Hepatocyte (in vitro differentiated cells): ENCODE results near the gene GRB10. TPM values are rescaled to one million over a fixed set of nuclear protein-coding genes. Genes with fewer than 3 reads are reported as not detected.

Experiments
- DNase-seq: peaks from one replicate; pipeline ENCODE4 v3.0.0-alpha.2; 2016; ENCODE audit warnings: low spot score
- H2AFZ ChIP-seq: fragments of 200-600 bp; sonication (generic); 2 replicates; pipeline ENCODE4 v1.6.0; 2016; ENCODE audit warnings: antibody characterized with exemption, mild to moderate bottlenecking
- H3K27ac ChIP-seq: fragments of 200-600 bp; sonication (generic); 2 replicates; pipeline ENCODE4 v1.5.1; 2016; ENCODE audit warnings: mild to moderate bottlenecking
- H3K27me3 ChIP-seq: fragments of 200-600 bp; sonication (generic); 2 replicates; pipeline ENCODE4 v1.6.1; 2016
- H3K36me3 ChIP-seq: fragments of 200-600 bp; sonication (generic); replicated peaks from 2 replicates; pipeline ENCODE4 v1.5.1; 2016; ENCODE audit warnings: low read depth; ENCODE audit not compliant: insufficient read depth
- H3K4me1 ChIP-seq: fragments of 200-600 bp; sonication (generic); 2 replicates; pipeline ENCODE4 v1.5.1; 2016; ENCODE audit warnings: mild to moderate bottlenecking, moderate library complexity; ENCODE audit not compliant: insufficient read depth
- H3K4me2 ChIP-seq: fragments of 200-600 bp; sonication (generic); 2 replicates; pipeline ENCODE4 v1.6.0; 2016
- H3K4me3 ChIP-seq: fragments of 200-600 bp; sonication (generic); 2 replicates; pipeline ENCODE4 v1.5.1; 2016; ENCODE audit warnings: mild to moderate bottlenecking
- H3K79me2 ChIP-seq: fragments of 200-600 bp; sonication (generic); 2 replicates; pipeline ENCODE4 v1.6.0; 2017; ENCODE audit warnings: mild to moderate bottlenecking
- H3K9me2 ChIP-seq: fragments of 200-600 bp; sonication (generic); replicated peaks from 2 replicates; pipeline ENCODE4 v1.6.0; 2017; ENCODE audit warnings: mild to moderate bottlenecking; ENCODE audit not compliant: insufficient read depth
- H3K9me3 ChIP-seq: fragments of 200-600 bp; sonication (generic); 2 replicates; pipeline ENCODE4 v1.5.1; 2016; ENCODE audit warnings: low read depth, mild to moderate bottlenecking
- H4K20me1 ChIP-seq: fragments of 200-600 bp; sonication (generic); 2 replicates; pipeline ENCODE4 v1.6.0; 2016; ENCODE audit warnings: mild to moderate bottlenecking; ENCODE audit not compliant: insufficient read depth, poor library complexity, severe bottlenecking
- EZH2 ChIP-seq: fragments of 200-600 bp; sonication (generic); IDR thresholded peaks from 2 replicates; pipeline ENCODE4 v1.6.1; 2016; ENCODE audit warnings: antibody characterized with exemption, mild to moderate bottlenecking, borderline replicate concordance
- EZH2phosphoT487 ChIP-seq: fragments of 200-600 bp; sonication (generic); IDR thresholded peaks from one replicate; pipeline ENCODE4 v1.6.1; 2018; ENCODE audit warnings: antibody characterized with exemption, mild to moderate bottlenecking, low read depth, moderate library complexity; ENCODE audit not compliant: unreplicated experiment, severe bottlenecking
- WGBS: methylation state at CpG from one replicate; pipeline ENCODE4 v1.1.6; 2016; ENCODE audit warnings: low lambda C conversion rate; ENCODE audit errors: missing lambda C conversion rate; 5-methylcytosine and 5-hydroxymethylcytosine counted together
- polyA plus RNA-seq: library from polyadenylated mRNA; unstranded; fragments of >200 nt; fragmentation: Nextera tagmentation; extraction: Ambion mirVana; gene quantifications from 2 replicates; pipeline ENCODE4 v1.2.1, GENCODE V29; 2016
- total RNA-seq: library from RNA; depleted of rRNA; stranded (reverse); fragments of >200 nt; gene quantifications from 2 replicates; pipeline ENCODE4 v1.2.3, GENCODE V29; 2014
- TF ChIP-seq, protein P1 (sequence below): fragments of 200-600 bp; sonication (generic); IDR thresholded peaks from 2 replicates; pipeline ENCODE4 v1.5.1; 2016; ENCODE audit warnings: antibody characterized with exemption, mild to moderate bottlenecking; ENCODE audit not compliant: poor library complexity

GRB10 gene
- total and polyA plus RNA-seq, 2 experiments from 2014 or later, result 47.6 to 65.9 TPM

DNA sequence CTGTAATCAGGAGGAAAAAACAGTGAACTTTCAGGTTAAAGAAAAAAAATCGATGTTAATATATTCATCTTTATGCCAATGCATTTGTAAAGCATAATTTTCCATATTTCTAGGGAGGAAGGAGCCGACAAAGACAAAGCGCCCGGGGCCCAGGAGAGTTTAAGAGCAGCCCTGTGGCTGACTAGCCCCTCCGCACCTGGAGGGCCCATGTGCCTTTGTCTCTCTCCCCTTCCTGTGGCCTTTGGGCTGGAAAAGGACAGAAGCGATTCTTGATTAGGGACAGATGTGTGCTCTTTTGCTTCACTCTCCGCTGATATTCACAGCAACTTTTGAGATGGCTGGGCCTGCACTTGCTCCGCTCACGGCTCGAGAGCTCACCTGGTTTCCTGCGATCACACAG is 240.6 kb downstream of the GRB10 start:
- Histone ChIP-seq H3K36me3 (no peaks in the 10 kb centered on the region), H3K9me2 (no peaks in the 10 kb centered on the region), H4K20me1 (no peaks in the 10 kb centered on the region), H3K27me3 (no peaks in the 10 kb centered on the region), H3K4me3 (no peak overlapping the region), H3K79me2 (peaks cover 12% of the 10 kb centered on the region), H3K4me2 (no peak overlapping the region), H3K27ac (no peak overlapping the region), H2AFZ (no peak overlapping the region), H3K9me3 (no peaks in the 10 kb centered on the region), H3K4me1 (no peaks in the 10 kb centered on the region)
- TF ChIP-seq EZH2phosphoT487 (no peak), EZH2 (no peak)
- TF ChIP-seq, protein P1, sequence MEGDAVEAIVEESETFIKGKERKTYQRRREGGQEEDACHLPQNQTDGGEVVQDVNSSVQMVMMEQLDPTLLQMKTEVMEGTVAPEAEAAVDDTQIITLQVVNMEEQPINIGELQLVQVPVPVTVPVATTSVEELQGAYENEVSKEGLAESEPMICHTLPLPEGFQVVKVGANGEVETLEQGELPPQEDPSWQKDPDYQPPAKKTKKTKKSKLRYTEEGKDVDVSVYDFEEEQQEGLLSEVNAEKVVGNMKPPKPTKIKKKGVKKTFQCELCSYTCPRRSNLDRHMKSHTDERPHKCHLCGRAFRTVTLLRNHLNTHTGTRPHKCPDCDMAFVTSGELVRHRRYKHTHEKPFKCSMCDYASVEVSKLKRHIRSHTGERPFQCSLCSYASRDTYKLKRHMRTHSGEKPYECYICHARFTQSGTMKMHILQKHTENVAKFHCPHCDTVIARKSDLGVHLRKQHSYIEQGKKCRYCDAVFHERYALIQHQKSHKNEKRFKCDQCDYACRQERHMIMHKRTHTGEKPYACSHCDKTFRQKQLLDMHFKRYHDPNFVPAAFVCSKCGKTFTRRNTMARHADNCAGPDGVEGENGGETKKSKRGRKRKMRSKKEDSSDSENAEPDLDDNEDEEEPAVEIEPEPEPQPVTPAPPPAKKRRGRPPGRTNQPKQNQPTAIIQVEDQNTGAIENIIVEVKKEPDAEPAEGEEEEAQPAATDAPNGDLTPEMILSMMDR, result no peak
- DNase-seq, result no peak
- WGBS, result 66% methylated on average over 11 of the region's 11 CpGs

DNA sequence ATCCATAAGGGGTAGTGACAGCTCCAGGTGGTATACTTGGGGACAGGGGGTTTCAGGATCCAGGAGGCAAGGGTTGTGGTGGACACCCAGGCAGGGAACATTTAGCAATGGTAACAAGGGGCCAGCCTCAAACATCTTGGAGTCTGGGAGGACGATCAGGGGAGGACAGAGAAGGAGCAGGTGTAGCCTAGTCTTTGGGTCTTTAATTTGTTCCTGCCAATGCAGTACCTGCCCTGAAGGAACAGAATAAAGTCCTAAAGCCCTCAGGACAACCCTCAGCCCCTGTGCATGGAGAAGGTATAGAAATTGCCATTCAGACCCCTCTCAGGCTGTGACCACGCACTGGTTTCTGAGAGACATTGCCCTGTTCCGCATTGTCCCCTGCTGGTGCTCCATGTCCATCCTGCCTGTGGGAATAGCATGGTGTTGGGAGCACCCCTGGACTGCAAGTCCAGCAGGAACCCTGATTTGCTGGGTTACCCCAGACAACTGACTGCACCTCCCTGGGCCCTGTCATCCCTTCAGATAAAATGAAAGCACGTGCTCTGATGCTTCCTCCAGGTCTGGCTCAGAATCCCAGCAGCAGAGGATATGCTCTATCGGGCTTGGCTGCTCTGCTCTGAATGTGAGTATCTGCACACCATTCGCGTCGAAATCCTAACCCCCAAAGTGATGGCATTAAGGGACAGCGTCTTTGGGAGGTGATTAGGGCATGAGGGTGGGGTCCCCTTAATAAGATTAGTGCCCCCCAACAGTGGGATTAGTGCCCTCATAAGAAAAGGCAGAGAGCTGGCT is 241.7 kb downstream of the GRB10 start:
- DNase-seq, result no peak
- H4K20me1 ChIP-seq, result no peaks in the 10 kb centered on the region
- no peak overlapping the region for H2AFZ ChIP-seq
- no peaks in the 10 kb centered on the region for H3K27me3 ChIP-seq
- H3K4me1 ChIP-seq, result no peaks in the 10 kb centered on the region
- TF ChIP-seq EZH2, result no peak
- no peak for TF ChIP-seq EZH2phosphoT487
- TF ChIP-seq, protein P1, result no peak
- no peak overlapping the region for H3K4me3 ChIP-seq
- H3K36me3 ChIP-seq, result no peaks in the 10 kb centered on the region
- H3K9me3 ChIP-seq, result no peaks in the 10 kb centered on the region
- H3K79me2 ChIP-seq, result peaks cover 8% of the 10 kb centered on the region
- WGBS, result 94% methylated on average over 9 of the region's 9 CpGs
- H3K27ac ChIP-seq, result no peak overlapping the region
- H3K4me2 ChIP-seq, result no peak overlapping the region
- H3K9me2 ChIP-seq, result no peaks in the 10 kb centered on the region

Other genes with a start within 250 kb of the GRB10 start
- 56.1 and 58.0 TPM in 2 replicates for gene DDC, start 217.5 kb downstream of the GRB10 start, total RNA-seq
- gene DDC, start 217.5 kb downstream of the GRB10 start, polyA plus RNA-seq, result 37.8 and 42.4 TPM in 2 replicates